K562 (cell line): ENCODE results near the gene OTX2. TPM values are rescaled to one million over a fixed set of nuclear protein-coding genes. Genes with fewer than 3 reads are reported as not detected.

Source experiments
- ATAC-seq: fragments of 200-7000 bp; cut with Tn5 transposase; 3 replicates; pipeline ENCODE4 v1.9.1; 2020; ENCODE audit warnings: moderate library complexity
- BruUV-seq: library from RNA; stranded (reverse); fragments of 400-500 nt; replicated peaks from 2 replicates; lab custom pipeline; 2021; lab: Mats Ljungman, UMichigan
- CTCF ChIA-PET: fragments of 300-600 bp; formaldehyde crosslinking; extraction: SDS; loops from one replicate; lab custom pipeline; 2021; ENCODE audit warnings: low intra/inter-chr PET ratio; lab: Yijun Ruan, JAX
- POLR2A ChIA-PET: fragments of 300-600, 350-650 bp; sonication (Branson Sonifier 250); formaldehyde crosslinking; extraction: SDS; loops from one replicate; lab custom pipeline; 2021; ENCODE audit warnings: antibody characterized with exemption, inconsistent platforms; lab: Yijun Ruan, JAX
- DNase-seq, 4 experiments: peaks; one replicate each; pipeline versions ENCODE4 v3.0.0 to v3.0.0-alpha.2; 2011 to 2018; ENCODE audit warnings: low spot score in 3 of 4, mixed read lengths in 3 of 4; ENCODE audit errors: extremely low read depth in 1 of 4
- FAIRE-seq: peaks from 2 replicates; lab custom pipeline; 2011; peaks lifted over from hg19 to GRCh38; lab: Jason Lieb, UNC
- H2AFZ ChIP-seq: 2 replicates; pipeline ENCODE4 v1.6.0; 2011; ENCODE audit warnings: low read depth, low read length, control low read depth, inconsistent platforms
- H3K27ac ChIP-seq: fragments of 200-600 bp; 3 replicates; pipeline ENCODE4 v1.8.0; 2011; ENCODE audit warnings: low read depth, mild to moderate bottlenecking, control low read depth, inconsistent platforms, low read length, moderate library complexity, mixed read lengths; ENCODE audit errors: extremely low read depth
- H3K27me3 ChIP-seq, 2 experiments: fragments of 300-600 bp in 1 of 2; 2 replicates in 1 of 2; 3 replicates in 1 of 2; pipeline versions ENCODE4 v1.6.0 to v1.8.0; 2011; ENCODE audit warnings: inconsistent platforms in 2 of 2, low read length in 2 of 2, mild to moderate bottlenecking in 1 of 2, mixed read lengths in 1 of 2, moderate library complexity in 1 of 2; ENCODE audit not compliant: control insufficient read depth in 2 of 2, insufficient read depth in 2 of 2
- H3K36me3 ChIP-seq: fragments of 300-600 bp; 3 replicates; pipeline ENCODE4 v1.8.0; 2011; ENCODE audit warnings: mild to moderate bottlenecking, low read length, inconsistent platforms; ENCODE audit not compliant: control insufficient read depth, insufficient read depth
- H3K4me1 ChIP-seq, 2 experiments: fragments of 200-600 bp in 1 of 2; replicated peaks in 1 of 2; 2 replicates in 1 of 2; 3 replicates in 1 of 2; pipeline versions ENCODE4 v1.5.1 to v1.8.0; 2011; ENCODE audit warnings: inconsistent platforms in 2 of 2, low read length in 2 of 2, mild to moderate bottlenecking in 1 of 2, mixed read lengths in 1 of 2, moderate library complexity in 1 of 2; ENCODE audit not compliant: control insufficient read depth in 2 of 2, insufficient read depth in 2 of 2
- H3K4me2 ChIP-seq: 2 replicates; pipeline ENCODE4 v1.6.1; 2011; ENCODE audit warnings: low read length, control low read depth, inconsistent platforms, mixed read lengths; ENCODE audit not compliant: insufficient read depth
- H3K4me3 ChIP-seq: fragments of 200-600 bp; sonication (generic), shearing (Covaris generic); 2 replicates; pipeline ENCODE4 v1.5.1; 2016; ENCODE audit warnings: control low read depth, inconsistent platforms
- H3K79me2 ChIP-seq: fragments of 200-600 bp; 3 replicates; pipeline ENCODE4 v1.8.0; 2011; ENCODE audit warnings: low read length, inconsistent platforms; ENCODE audit not compliant: control insufficient read depth, insufficient read depth
- H3K9ac ChIP-seq, 2 experiments: 2 replicates each; pipeline versions ENCODE4 v1.6.0 to v1.6.1; 2011; ENCODE audit warnings: low read depth in 2 of 2, low read length in 2 of 2, control low read depth in 1 of 2, inconsistent platforms in 1 of 2, mild to moderate bottlenecking in 1 of 2, mixed read lengths in 1 of 2; ENCODE audit not compliant: insufficient read depth in 1 of 2
- H3K9me1 ChIP-seq: one replicate; pipeline ENCODE4 v1.6.0; 2011; ENCODE audit warnings: inconsistent platforms, mild to moderate bottlenecking, low read length, moderate library complexity; ENCODE audit not compliant: control insufficient read depth, insufficient read depth
- H3K9me3 ChIP-seq: replicated peaks from 2 replicates; pipeline ENCODE4 v1.5.1; 2011; ENCODE audit warnings: low read depth, low read length, inconsistent platforms; ENCODE audit not compliant: control insufficient read depth, insufficient read depth
- H4K20me1 ChIP-seq: replicated peaks from 2 replicates; pipeline ENCODE4 v1.6.1; 2011; ENCODE audit warnings: low read length, inconsistent platforms, mixed read lengths; ENCODE audit not compliant: control insufficient read depth, insufficient read depth
- CCNT2 ChIP-seq: IDR thresholded peaks from 2 replicates; pipeline ENCODE4 v1.6.1; 2011; ENCODE audit warnings: borderline replicate concordance, low read depth, mild to moderate bottlenecking, moderate library complexity, mixed read lengths, low read length; ENCODE audit not compliant: insufficient read length; ENCODE audit errors: extremely low read depth
- CREB3 ChIP-seq: fragments of 450-650 bp; conservative IDR thresholded peaks from 2 replicates; pipeline ENCODE4 v1.6.1; 2016; ENCODE audit warnings: missing genetic modification characterization, low read depth, mild to moderate bottlenecking, missing compliant biosample characterization, moderate library complexity
- EZH2 ChIP-seq: IDR thresholded peaks from 2 replicates; pipeline ENCODE4 v1.6.1; 2012; ENCODE audit warnings: low read depth, mild to moderate bottlenecking, inconsistent platforms, low read length, borderline replicate concordance
- FUS ChIP-seq: fragments of 200-400 bp; formaldehyde crosslinking; optimal IDR thresholded peaks from 2 replicates; pipeline ENCODE3; 2017; ENCODE audit warnings: low read depth, low read length
- GTF2E2 ChIP-seq: fragments of 200-800 bp; sonication (Bioruptor generic); IDR thresholded peaks from 2 replicates; pipeline ENCODE4 v1.6.1; 2016; ENCODE audit warnings: missing genetic modification characterization, missing compliant biosample characterization
- HLTF ChIP-seq: fragments of 450-650 bp; IDR thresholded peaks from 2 replicates; pipeline ENCODE4 v1.6.1; 2016
- KLF16 ChIP-seq: IDR thresholded peaks from 2 replicates; pipeline ENCODE4 v1.6.1; 2016; ENCODE audit warnings: antibody characterized with exemption
- NR1H2 ChIP-seq: sonication (generic); formaldehyde crosslinking; IDR thresholded peaks from 2 replicates; pipeline ENCODE4 v1.4.0; 2020; ENCODE audit warnings: mild to moderate bottlenecking, missing genetic modification reagents
- SMAD2 ChIP-seq: fragments of 150-350 bp; IDR thresholded peaks from 2 replicates; pipeline ENCODE4 v1.6.1; 2014; ENCODE audit warnings: low read depth, mild to moderate bottlenecking, low read length
- ZEB2 ChIP-seq: fragments of 450-650 bp; IDR thresholded peaks from 2 replicates; pipeline ENCODE4 v1.6.1; 2016
- ZNF280A ChIP-seq: fragments of 450-650 bp; IDR thresholded peaks from 2 replicates; pipeline ENCODE4 v1.6.1; 2018; ENCODE audit warnings: mild to moderate bottlenecking, low read depth; ENCODE audit not compliant: partially characterized antibody
- WGBS: fragments of 100-300 bp; shearing (Covaris generic); methylation state at CpG from one replicate; pipeline ENCODE4 v1.1.6; 2016; ENCODE audit warnings: low coverage, mixed read lengths; ENCODE audit not compliant: insufficient coverage; ENCODE audit errors: missing lambda C conversion rate; 5-methylcytosine and 5-hydroxymethylcytosine counted together
- in situ Hi-C: fragments of 300-500 bp; cut with MboI; formaldehyde crosslinking; loops from 4 replicates; pipeline ENCODE4 v1.15.0; 2018; ENCODE audit warnings: inconsistent platforms, mixed read lengths
- intact Hi-C: fragments of 100-400 bp; cut with micrococcal nuclease; formaldehyde crosslinking; loops from 2 replicates; pipeline ENCODE4 v1.14.2; 2022
- polyA plus RNA-seq, 8 experiments: library from polyadenylated mRNA; depleted of rRNA in 4 of 8; stranded (reverse) in 5 of 8; unstranded in 3 of 8; fragments of >200 nt; fragmentation: Nextera tagmentation in 2 of 8; fragmentation: Illumina TruSeq in 1 of 8; extraction: Ambion mirVana in 2 of 8; extraction: Trizol in 1 of 8; gene quantifications; 2 replicates each; pipeline versions ENCODE4 v1.2.1 to v1.2.3, GENCODE V29; 2011 to 2014; ENCODE audit warnings: inconsistent platforms in 1 of 8, missing spikeins in 1 of 8
- total RNA-seq, 7 experiments: library from RNA; depleted of rRNA in 6 of 7; stranded (reverse); fragments of >200 nt in 6 of 7; fragmentation: Illumina TruSeq in 2 of 7; extraction: Trizol in 2 of 7; gene quantifications; 2 replicates each; pipeline versions ENCODE4 v1.2.1 to v1.2.3, GENCODE V29; 2011 to 2021; ENCODE audit warnings: low replicate concordance in 1 of 7

The OTX2 gene
- total and polyA plus RNA-seq, 9 of the 15 experiments (the other 6 are each of a cell fraction or from before 2014, with no cell fraction given), result not detected

- TF ChIP-seq HLTF, result no peak
Measured at GRCh38 chr14:56826214-56826613, 15.9 kb upstream of the OTX2 start (continued).

- Histone ChIP-seq H3K9me3 (no peaks in the 10 kb centered on the region), H3K4me1 (no peaks in the 10 kb centered on the region), H2AFZ (no peak overlapping the region), H3K36me3 (no peaks in the 10 kb centered on the region), H3K4me2 (no peak overlapping the region), H3K79me2 (no peaks in the 10 kb centered on the region), H4K20me1 (no peaks in the 10 kb centered on the region), H3K27me3 (peaks cover 0 to 4% of the 10 kb centered on the region in 2 experiments; a peak in 1 of 5 replicates), H3K27ac (no peak overlapping the region), H3K9ac (no peak overlapping the region), H3K4me3 (no peak overlapping the region), H3K9me1 (no peaks in the 10 kb centered on the region)
- CTCF ChIA-PET, result no interaction called here
- intact Hi-C loops (no loop called here), in situ Hi-C loops (no loop called here)
- TF ChIP-seq HLTF (no peak), GTF2E2 (no peak), KLF16 (no peak)
- POLR2A ChIA-PET, result no interaction called here
- DNase-seq (no peak), FAIRE-seq (no peak), ATAC-seq (no peak)
- no TSS peak for BruUV-seq
- WGBS, result 0% methylated on average over 6 of the region's 6 CpGs
Measured at GRCh38 chr14:56821805-56822610, 11.7 kb upstream of the OTX2 start.

GRCh38 chr14:56821177-56821576, 10.9 kb upstream of the OTX2 start:
- Histone ChIP-seq H3K9me3 (no peaks in the 10 kb centered on the region), H3K36me3 (no peaks in the 10 kb centered on the region), H3K4me1 (no peaks in the 10 kb centered on the region), H4K20me1 (no peaks in the 10 kb centered on the region), H3K4me2 (no peak overlapping the region), H3K27me3 (peaks cover 0 to 8% of the 10 kb centered on the region in 2 experiments; a peak in 1 of 5 replicates), H3K27ac (no peak overlapping the region), H3K9me1 (no peaks in the 10 kb centered on the region), H3K79me2 (no peaks in the 10 kb centered on the region), H2AFZ (no peak overlapping the region), H3K4me3 (no peak overlapping the region), H3K9ac (no peak overlapping the region)
- ATAC-seq (no peak), FAIRE-seq (no peak), DNase-seq (no peak)
- no TSS peak for BruUV-seq
- intact Hi-C loops, result no loop called here
- in situ Hi-C loops, result no loop called here
- CTCF ChIA-PET, result no interaction called here
- POLR2A ChIA-PET, result no interaction called here
- 0% methylated on average over 3 of the region's 4 CpGs for WGBS
- TF ChIP-seq CCNT2, result no peak
- no peak for TF ChIP-seq FUS
- TF ChIP-seq EZH2, result no peak
- TF ChIP-seq ZNF280A, result no peak
- TF ChIP-seq ZEB2, result no peak
- TF ChIP-seq NR1H2 (CRISPR knock-in tag), result no peak
- TF ChIP-seq CREB3 (tag), result no peak
- no peak for TF ChIP-seq SMAD2
